ENCODE data around the gene HMGCL.

DNA sequence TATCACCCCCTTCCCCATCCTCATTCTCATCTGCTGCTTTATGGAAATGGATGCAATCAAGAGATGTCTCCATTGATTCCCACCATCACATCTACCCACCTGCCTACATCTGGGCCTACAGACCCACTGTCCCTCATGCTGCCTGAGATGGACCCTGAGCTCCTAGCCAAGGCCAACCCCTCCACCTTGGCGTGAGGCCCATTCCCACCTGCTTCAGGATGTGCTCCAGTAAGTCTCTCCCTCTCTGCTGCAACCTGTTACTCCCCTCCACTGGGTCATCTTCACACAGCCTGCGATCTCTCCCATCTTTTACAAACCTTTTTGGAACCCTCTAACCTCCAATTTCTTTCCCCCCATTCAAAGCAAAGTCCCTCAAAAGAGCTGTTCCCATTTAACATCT, 20.2 kb downstream of the HMGCL start:
- TF ChIP-seq CTCF (optimal IDR thresholded peaks at IDR 0.05 in 1 of 3, IDR thresholded peaks at IDR 0.05 in 1 of 3, conservative IDR thresholded peaks at IDR 0.05 in 1 of 3; ENCODE audit: extremely low read depth in 1 of 3, insufficient read depth in 2 of 3, low read length in 3 of 3), result no peak
- no peak for TF ChIP-seq EZH2 (IDR thresholded peaks at IDR 0.05; ENCODE audit: low read length)

Measured in keratinocyte (primary cell).